H1 (cell line): ENCODE data around the gene NFIX. TPM values are rescaled to one million over a fixed set of nuclear protein-coding genes. Genes with fewer than 3 reads are reported as not detected.

Experiments used
- CTCF ChIA-PET: fragments of 300-600 bp; sonication (Branson Sonifier 250); formaldehyde crosslinking; loops from one replicate; lab custom pipeline; 2021; ENCODE audit not compliant: partially characterized antibody; lab: Charles Lee
- POLR2A ChIA-PET: fragments of 300-600 bp; sonication (Branson Sonifier 250); formaldehyde crosslinking; loops from one replicate; lab custom pipeline; 2021; ENCODE audit warnings: inconsistent platforms; ENCODE audit not compliant: partially characterized antibody; lab: Charles Lee
- DNase-seq, 2 experiments: peaks; one replicate each; pipeline versions ENCODE4 v3.0.0 to v3.0.0-alpha.2; 2010 to 2022; ENCODE audit warnings: low spot score in 2 of 2, low read depth in 1 of 2, mixed read lengths in 1 of 2
- FAIRE-seq: peaks from 2 replicates; lab custom pipeline; 2011; peaks lifted over from hg19 to GRCh38; lab: Jason Lieb, UNC
- H2AFZ ChIP-seq: 2 replicates; pipeline ENCODE4 v1.8.1; 2012; ENCODE audit warnings: low read length, inconsistent platforms
- H2AK5ac ChIP-seq: 2 replicates; pipeline ENCODE4 v1.6.1; 2013; ENCODE audit warnings: low read depth, low read length
- H2BK120ac ChIP-seq: replicated peaks from 2 replicates; pipeline ENCODE3; 2013; ENCODE audit warnings: low read depth, low read length, inconsistent platforms
- H2BK12ac ChIP-seq: 2 replicates; pipeline ENCODE4 v1.6.1; 2013; ENCODE audit warnings: low read depth, low read length
- H2BK15ac ChIP-seq: 2 replicates; pipeline ENCODE4 v1.6.1; 2013; ENCODE audit warnings: low read length
- H2BK20ac ChIP-seq: 2 replicates; pipeline ENCODE4 v1.6.1; 2013; ENCODE audit warnings: low read length
- H2BK5ac ChIP-seq: 2 replicates; pipeline ENCODE4 v1.6.1; 2013; ENCODE audit warnings: low read depth, low read length
- H3K14ac ChIP-seq: 2 replicates; pipeline ENCODE4 v1.6.1; 2013; ENCODE audit warnings: inconsistent platforms; ENCODE audit not compliant: insufficient read length
- H3K18ac ChIP-seq: 2 replicates; pipeline ENCODE4 v1.6.1; 2013; ENCODE audit warnings: low read length; ENCODE audit errors: extremely low read depth
- H3K23ac ChIP-seq: 2 replicates; pipeline ENCODE4 v1.6.1; 2013; ENCODE audit warnings: inconsistent platforms; ENCODE audit not compliant: insufficient read length
- H3K23me2 ChIP-seq: 2 replicates; pipeline ENCODE4 v1.6.1; 2013; ENCODE audit warnings: low read depth, low read length
- H3K27ac ChIP-seq: 2 replicates; pipeline ENCODE4 v1.6.1; 2011; ENCODE audit warnings: low read depth, low read length, inconsistent platforms
- H3K27me3 ChIP-seq, 4 experiments: replicated peaks in 1 of 4; 1 replicate in 1 of 4; 2 replicates in 3 of 4; pipeline versions ENCODE4 v1.6.1 to v1.8.1; 2011 to 2013; ENCODE audit warnings: low read length in 3 of 4, mild to moderate bottlenecking in 3 of 4, inconsistent platforms in 2 of 4, mixed read lengths in 2 of 4, moderate library complexity in 1 of 4; ENCODE audit not compliant: control insufficient read depth in 3 of 4, insufficient read depth in 3 of 4; ENCODE audit errors: extremely low read depth in 1 of 4
- H3K36me3 ChIP-seq, 4 experiments: 2 replicates each; pipeline versions ENCODE4 v1.6.1 to v1.8.1; 2011 to 2013; ENCODE audit warnings: mild to moderate bottlenecking in 4 of 4, low read length in 3 of 4, moderate library complexity in 2 of 4, control low read depth in 1 of 4, inconsistent platforms in 1 of 4; ENCODE audit not compliant: insufficient read depth in 4 of 4, control insufficient read depth in 2 of 4
- H3K4ac ChIP-seq: replicated peaks from 2 replicates; pipeline ENCODE3; 2013; ENCODE audit warnings: low read length, low read depth, mixed read lengths, inconsistent platforms; ENCODE audit not compliant: insufficient read length
- H3K4me1 ChIP-seq, 4 experiments: replicated peaks in 1 of 4; 1 replicate in 1 of 4; 2 replicates in 3 of 4; pipeline versions ENCODE4 v1.6.1 to v1.8.1; 2011 to 2013; ENCODE audit warnings: low read length in 3 of 4, inconsistent platforms in 2 of 4, mixed read lengths in 1 of 4; ENCODE audit not compliant: insufficient read depth in 4 of 4, control insufficient read depth in 3 of 4
- H3K4me2 ChIP-seq, 2 experiments: 2 replicates each; pipeline versions ENCODE4 v1.6.1 to v1.8.1; 2011 to 2013; ENCODE audit warnings: low read depth in 2 of 2, low read length in 2 of 2, control low read depth in 1 of 2, inconsistent platforms in 1 of 2, mild to moderate bottlenecking in 1 of 2; ENCODE audit not compliant: insufficient read depth in 1 of 2
- H3K4me3 ChIP-seq, 4 experiments: fragments of 200-600, 300-600 bp in 1 of 4; sonication (generic), shearing (Covaris generic), sonication (Bioruptor Twin) in 1 of 4; 2 replicates each; pipeline versions ENCODE4 v1.5.1 to v1.8.1; 2011 to 2016; ENCODE audit warnings: low read length in 4 of 4, low read depth in 3 of 4, control low read depth in 2 of 4, inconsistent platforms in 2 of 4, mild to moderate bottlenecking in 2 of 4, mixed read lengths in 1 of 4, moderate library complexity in 1 of 4; ENCODE audit not compliant: insufficient read depth in 2 of 4; ENCODE audit errors: extremely low read depth in 1 of 4
- H3K56ac ChIP-seq: replicated peaks from 2 replicates; pipeline ENCODE3; 2013; ENCODE audit warnings: low read depth, mild to moderate bottlenecking, mixed read lengths, low read length, inconsistent platforms; ENCODE audit not compliant: insufficient read length
- H3K79me1 ChIP-seq: 2 replicates; pipeline ENCODE4 v1.6.1; 2013; ENCODE audit warnings: low read depth, low read length, control low read depth
- H3K79me2 ChIP-seq, 2 experiments: 2 replicates each; pipeline versions ENCODE4 v1.6.1 to v1.8.1; 2012 to 2013; ENCODE audit warnings: low read length in 2 of 2, mild to moderate bottlenecking in 2 of 2, inconsistent platforms in 1 of 2; ENCODE audit not compliant: insufficient read depth in 2 of 2, control insufficient read depth in 1 of 2
- H3K9ac ChIP-seq, 4 experiments: replicated peaks in 1 of 4; 1 replicate in 1 of 4; 2 replicates in 3 of 4; pipeline versions ENCODE4 v1.6.1 to v1.8.1; 2011 to 2013; ENCODE audit warnings: low read depth in 3 of 4, low read length in 3 of 4, control low read depth in 2 of 4, mild to moderate bottlenecking in 2 of 4, moderate library complexity in 2 of 4, inconsistent platforms in 1 of 4; ENCODE audit errors: extremely low read depth in 1 of 4
- H3K9me3 ChIP-seq, 2 experiments: 2 replicates each; pipeline versions ENCODE4 v1.6.1 to v1.8.1; 2012 to 2013; ENCODE audit warnings: mild to moderate bottlenecking in 2 of 2, moderate library complexity in 2 of 2, control low read depth in 1 of 2, inconsistent platforms in 1 of 2, low read depth in 1 of 2, low read length in 1 of 2, mixed read lengths in 1 of 2; ENCODE audit not compliant: insufficient read depth in 2 of 2
- H4K20me1 ChIP-seq, 2 experiments: replicated peaks in 1 of 2; 2 replicates each; pipeline versions ENCODE3 to v1.8.1; 2011 to 2013; ENCODE audit warnings: inconsistent platforms in 2 of 2, low read length in 2 of 2, mild to moderate bottlenecking in 1 of 2; ENCODE audit not compliant: insufficient read depth in 2 of 2, control insufficient read depth in 1 of 2
- H4K5ac ChIP-seq: 2 replicates; pipeline ENCODE4 v1.6.1; 2013; ENCODE audit warnings: low read length, low read depth, mixed read lengths, inconsistent platforms; ENCODE audit not compliant: insufficient read length
- H4K8ac ChIP-seq: 2 replicates; pipeline ENCODE4 v1.8.0; 2013; ENCODE audit warnings: mild to moderate bottlenecking, moderate library complexity, low read length, inconsistent platforms; ENCODE audit not compliant: insufficient read depth; ENCODE audit errors: extremely low read depth
- H4K91ac ChIP-seq: replicated peaks from 2 replicates; pipeline ENCODE3; 2013; ENCODE audit warnings: low read length, mixed read lengths, inconsistent platforms; ENCODE audit not compliant: insufficient read length
- ATF3 ChIP-seq: IDR thresholded peaks from 2 replicates; pipeline ENCODE4 v1.6.1; 2011; ENCODE audit warnings: low read depth, mild to moderate bottlenecking, low read length; ENCODE audit not compliant: insufficient read depth
- CHD2 ChIP-seq: IDR thresholded peaks from 2 replicates; pipeline ENCODE4 v1.6.1; 2012; ENCODE audit warnings: low read length, improper control_type of control experiment
- CREB1 ChIP-seq: IDR thresholded peaks from 2 replicates; pipeline ENCODE4 v1.6.1; 2012; ENCODE audit warnings: inconsistent platforms
- HDAC6 ChIP-seq: IDR thresholded peaks from one replicate; pipeline ENCODE4 v1.7.1; 2012; ENCODE audit warnings: low read depth, mild to moderate bottlenecking, inconsistent platforms, low read length, moderate library complexity
- JUN ChIP-seq: IDR thresholded peaks from 2 replicates; pipeline ENCODE4 v1.6.1; 2011; ENCODE audit warnings: low read depth, mild to moderate bottlenecking, improper control_type of control experiment, low read length
- NRF1 ChIP-seq: IDR thresholded peaks from 2 replicates; pipeline ENCODE4 v1.6.1; 2011; ENCODE audit warnings: mild to moderate bottlenecking, low read depth, low read length, improper control_type of control experiment
- POLR2AphosphoS5 ChIP-seq: IDR thresholded peaks from 2 replicates; pipeline ENCODE4 v1.6.1; 2011; ENCODE audit warnings: low read depth, low read length
- POU5F1 ChIP-seq: IDR thresholded peaks from 2 replicates; pipeline ENCODE4 v1.6.1; 2011; ENCODE audit warnings: low read depth, mild to moderate bottlenecking, low read length, moderate library complexity
- RBBP5 ChIP-seq: IDR thresholded peaks from 2 replicates; pipeline ENCODE4 v1.7.1; 2012; ENCODE audit warnings: low read depth, mild to moderate bottlenecking, inconsistent platforms, low read length, moderate library complexity, borderline replicate concordance
- RXRA ChIP-seq: IDR thresholded peaks from 2 replicates; pipeline ENCODE4 v1.6.1; 2011; ENCODE audit warnings: low read depth, mild to moderate bottlenecking, low read length, moderate library complexity; ENCODE audit not compliant: insufficient read depth
- SIX5 ChIP-seq: IDR thresholded peaks from 2 replicates; pipeline ENCODE4 v1.6.1; 2011; ENCODE audit warnings: mild to moderate bottlenecking, low read depth, low read length
- TBP ChIP-seq: IDR thresholded peaks from 2 replicates; pipeline ENCODE4 v1.6.1; 2011; ENCODE audit warnings: low read depth, low read length, improper control_type of control experiment
- USF2 ChIP-seq: IDR thresholded peaks from 2 replicates; pipeline ENCODE4 v1.6.1; 2011; ENCODE audit warnings: low read length, improper control_type of control experiment
- WGBS, 2 experiments: shearing (Covaris generic) in 1 of 2; methylation state at CpG; one replicate each; pipeline versions ENCODE4 v1.1.6 to v1.1.7; 2013 to 2015; ENCODE audit warnings: low lambda C conversion rate in 2 of 2, mixed read lengths in 2 of 2, inconsistent platforms in 1 of 2, low coverage in 1 of 2, missing lambda C conversion rate in 1 of 2; ENCODE audit not compliant: insufficient replicate concordance in 2 of 2, insufficient coverage in 1 of 2, insufficient read length in 1 of 2; ENCODE audit errors: extremely low coverage in 1 of 2, missing lambda C conversion rate in 1 of 2; 5-methylcytosine and 5-hydroxymethylcytosine counted together
- polyA plus RNA-seq, 7 experiments: library from polyadenylated mRNA; depleted of rRNA in 3 of 7; stranded (reverse) in 5 of 7; unstranded in 2 of 7; fragments of >200 nt in 5 of 7; fragments of 200-250 nt in 2 of 7; gene quantifications; 1 replicate in 5 of 7; 2 replicates in 1 of 7; 4 replicates in 1 of 7; pipeline versions ENCODE4 v1.2.1 to v1.2.3, GENCODE V29; 2011 to 2013; ENCODE audit warnings: missing spikeins in 2 of 7, mixed read lengths in 2 of 7
- total RNA-seq: library from RNA; stranded (reverse); fragmentation: NEBNext Ultra II Directional; extraction: Animal tissue kit (Norgen Biotek cat#: 25700); gene quantifications from 2 replicates; pipeline ENCODE4 v1.2.1, GENCODE V29; 2021
- TF ChIP-seq, protein P1 (sequence below): IDR thresholded peaks from 2 replicates; pipeline ENCODE4 v1.6.1; 2012; ENCODE audit warnings: inconsistent platforms

NFIX gene
- total and polyA plus RNA-seq, 2 of the 8 experiments (the other 6 are each of a cell fraction or from before 2014, with no cell fraction given), result 0.03 to 0.20 TPM

GRCh38 chr19:12967907-12968306 is 27.4 kb upstream of the NFIX start:
- no peak overlapping the region for H2AK5ac ChIP-seq
- H3K27ac ChIP-seq, result no peak overlapping the region
- no peak overlapping the region for H2BK20ac ChIP-seq
- H4K20me1 ChIP-seq, result no peaks in the 10 kb centered on the region
- no peak overlapping the region for H2AFZ ChIP-seq
- no peaks in the 10 kb centered on the region for H3K9me3 ChIP-seq
- no peak overlapping the region for H2BK12ac ChIP-seq
- peaks cover 0 to 6% (median 2%) of the 10 kb centered on the region in 4 experiments; a peak in 2 of 7 replicates for H3K4me1 ChIP-seq
- H3K56ac ChIP-seq, result no peak overlapping the region
- H2BK120ac ChIP-seq, result no peak overlapping the region
- H3K79me1 ChIP-seq, result no peaks in the 10 kb centered on the region
- H4K91ac ChIP-seq, result no peak overlapping the region
- ChIA-PET CTCF (interaction anchor here (0.6 to 7.6 kb wide), 8 partner anchors 12 to 126 kb away, joined by 3 to 154 read pairs (median 4); partner anchors contain the start of gene GADD45GIP1), POLR2A (interaction anchor here (1.4 kb wide), 2 partner anchors 13 to 22 kb away, joined by 3 read pairs; no protein-coding TSS in a partner anchor)
- no peaks in the 10 kb centered on the region for H3K36me3 ChIP-seq
- H4K8ac ChIP-seq, result no peak overlapping the region
- H3K4ac ChIP-seq, result no peak overlapping the region
- no peak overlapping the region for H2BK15ac ChIP-seq
- no peak overlapping the region for H3K4me2 ChIP-seq
- no peaks in the 10 kb centered on the region for H3K27me3 ChIP-seq
- no peak overlapping the region for H2BK5ac ChIP-seq
- H3K18ac ChIP-seq, result no peak overlapping the region
- FAIRE-seq (no peak), DNase-seq (no peak)
- no peak overlapping the region for H3K4me3 ChIP-seq
- H3K23ac ChIP-seq, result no peak overlapping the region
- no peak overlapping the region for H3K9ac ChIP-seq
- H3K14ac ChIP-seq, result no peak overlapping the region
- 85% methylated on average over 5 of the region's 5 CpGs; no CpG with 5 or more reads in 1 of the 2 experiments for WGBS, 2 experiments
- no peaks in the 10 kb centered on the region for H3K79me2 ChIP-seq
- no peak overlapping the region for H4K5ac ChIP-seq
- no peaks in the 10 kb centered on the region for H3K23me2 ChIP-seq
- TF ChIP-seq RBBP5 (no peak), RXRA (no peak), SIX5 (no peak), HDAC6 (no peak), CHD2 (no peak), JUN (no peak), POLR2AphosphoS5 (no peak), USF2 (no peak), POU5F1 (no peak), TBP (no peak), NRF1 (no peak), ATF3 (no peak), CREB1 (no peak)
- TF ChIP-seq, protein P1, sequence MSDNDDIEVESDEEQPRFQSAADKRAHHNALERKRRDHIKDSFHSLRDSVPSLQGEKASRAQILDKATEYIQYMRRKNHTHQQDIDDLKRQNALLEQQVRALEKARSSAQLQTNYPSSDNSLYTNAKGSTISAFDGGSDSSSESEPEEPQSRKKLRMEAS, result no peak
